ENCODE measurements around the gene CDH23. TPM values are rescaled to one million over a fixed set of nuclear protein-coding genes. Genes with fewer than 3 reads are reported as not detected.
A peak's percentile ranks its signal among the peaks of the same experiment; 100 is the strongest.

The CDH23 gene
- total RNA-seq, 1 experiment from 2014 or later = 0.02 TPM

GRCh38 chr10:71735709-71736569 is 339.2 kb downstream of the CDH23 start:
- H3K4me3 Mint-ChIP-seq (ENCODE audit: unreplicated experiment) = no peak overlapping the region
- no peak overlapping the region for H3K27ac Mint-ChIP-seq (ENCODE audit: low read depth, unreplicated experiment)
- intact Hi-C loops (cut with micrococcal nuclease) = no loop called here
- peak; percentile 40 for DNase-seq (ENCODE audit: unreplicated experiment)
- no peaks in the 10 kb centered on the region for H3K27me3 Mint-ChIP-seq (ENCODE audit: insufficient read depth, unreplicated experiment)
- CTCF ChIA-PET = interaction anchor here (0.6 to 1.0 kb wide), 3 partner anchors 32 to 535 kb away, joined by 3 to 4 read pairs (median 3); no protein-coding TSS in a partner anchor
- peaks cover 25% of the 10 kb centered on the region for H3K4me1 Mint-ChIP-seq (ENCODE audit: insufficient read depth, unreplicated experiment)
- H3K9me3 Mint-ChIP-seq (ENCODE audit: unreplicated experiment) = no peaks in the 10 kb centered on the region
- peaks cover 11% of the 10 kb centered on the region for H3K36me3 Mint-ChIP-seq (ENCODE audit: insufficient read depth, unreplicated experiment)
- no TSS peak for BruUV-seq (replicated peaks)
- POLR2A ChIA-PET = interaction anchor here (0.6 to 0.7 kb wide), 3 partner anchors 27 to 1428 kb away, joined by 3 read pairs; no protein-coding TSS in a partner anchor
- no peak for TF ChIP-seq CTCF (IDR thresholded peaks at IDR 0.05; ENCODE audit: unreplicated experiment)

- ChIA-PET POLR2A (no interaction called here), CTCF (interaction anchor here (0.6 to 1.0 kb wide), 4 partner anchors 11 to 534 kb away, joined by 3 to 4 read pairs (median 4); no protein-coding TSS in a partner anchor)
- no peak for DNase-seq (ENCODE audit: unreplicated experiment)
- intact Hi-C loops (cut with micrococcal nuclease) = no loop called here
- H3K27ac Mint-ChIP-seq (ENCODE audit: low read depth, unreplicated experiment) = no peak overlapping the region
- H3K9me3 Mint-ChIP-seq (ENCODE audit: unreplicated experiment) = no peaks in the 10 kb centered on the region
- BruUV-seq (replicated peaks) = no TSS peak
- peaks cover 25% of the 10 kb centered on the region for H3K4me1 Mint-ChIP-seq (ENCODE audit: insufficient read depth, unreplicated experiment)
- no peak overlapping the region for H3K4me3 Mint-ChIP-seq (ENCODE audit: unreplicated experiment)
- H3K27me3 Mint-ChIP-seq (ENCODE audit: insufficient read depth, unreplicated experiment) = no peaks in the 10 kb centered on the region
- peaks cover 11% of the 10 kb centered on the region for H3K36me3 Mint-ChIP-seq (ENCODE audit: insufficient read depth, unreplicated experiment)
- no peak for TF ChIP-seq CTCF (IDR thresholded peaks at IDR 0.05; ENCODE audit: unreplicated experiment)
Measured at GRCh38 chr10:71736570-71736952, 339.8 kb downstream of the CDH23 start.

- DNase-seq (ENCODE audit: unreplicated experiment) = peak; percentile 29
- ChIA-PET CTCF (interaction anchor here (0.6 to 1.0 kb wide), 2 partner anchors 12 to 89 kb away, joined by 3 to 4 read pairs; no protein-coding TSS in a partner anchor), POLR2A (no interaction called here)
- H3K36me3 Mint-ChIP-seq (ENCODE audit: insufficient read depth, unreplicated experiment) = peaks cover 11% of the 10 kb centered on the region
- H3K9me3 Mint-ChIP-seq (ENCODE audit: unreplicated experiment) = no peaks in the 10 kb centered on the region
- TF ChIP-seq CTCF (IDR thresholded peaks at IDR 0.05; ENCODE audit: unreplicated experiment) = no peak
- intact Hi-C loops (cut with micrococcal nuclease) = no loop called here
- no peaks in the 10 kb centered on the region for H3K27me3 Mint-ChIP-seq (ENCODE audit: insufficient read depth, unreplicated experiment)
- no peak overlapping the region for H3K4me3 Mint-ChIP-seq (ENCODE audit: unreplicated experiment)
- peaks cover 25% of the 10 kb centered on the region for H3K4me1 Mint-ChIP-seq (ENCODE audit: insufficient read depth, unreplicated experiment)
- H3K27ac Mint-ChIP-seq (ENCODE audit: low read depth, unreplicated experiment) = no peak overlapping the region
- BruUV-seq (replicated peaks) = no TSS peak
Measured at GRCh38 chr10:71737001-71737833, 340.5 kb downstream of the CDH23 start.

DNA sequence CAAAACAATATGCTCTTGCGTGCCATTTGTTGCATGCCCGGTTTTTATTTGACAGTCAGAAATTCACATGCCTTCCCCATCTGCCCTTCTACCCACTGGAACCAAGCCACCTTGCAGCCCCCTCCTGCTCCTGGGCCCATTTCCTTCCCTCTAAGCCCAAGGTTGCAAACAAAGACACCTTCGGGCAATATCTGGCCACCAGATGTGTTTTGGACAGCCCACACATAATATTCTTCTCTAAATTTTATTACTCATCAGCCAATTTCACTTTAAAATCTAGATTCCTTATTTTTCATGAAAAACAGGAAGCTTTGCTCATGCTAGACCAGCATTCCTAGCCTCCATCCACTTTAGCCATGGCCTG is 341.1 kb downstream of the CDH23 start:
- Mint-ChIP-seq H3K4me1 (ENCODE audit: insufficient read depth, unreplicated experiment) (peaks cover 25% of the 10 kb centered on the region), H3K4me3 (ENCODE audit: unreplicated experiment) (no peak overlapping the region), H3K27ac (ENCODE audit: low read depth, unreplicated experiment) (no peak overlapping the region), H3K9me3 (ENCODE audit: unreplicated experiment) (no peaks in the 10 kb centered on the region), H3K36me3 (ENCODE audit: insufficient read depth, unreplicated experiment) (peaks cover 11% of the 10 kb centered on the region), H3K27me3 (ENCODE audit: insufficient read depth, unreplicated experiment) (no peaks in the 10 kb centered on the region)
- CTCF ChIA-PET = no interaction called here
- POLR2A ChIA-PET = no interaction called here
- no TSS peak for BruUV-seq (replicated peaks)
- no peak for DNase-seq (ENCODE audit: unreplicated experiment)
- intact Hi-C loops (cut with micrococcal nuclease) = no loop called here
- TF ChIP-seq CTCF (IDR thresholded peaks at IDR 0.05; ENCODE audit: unreplicated experiment) = no peak
